ENCODE data around the gene C16orf89. TPM values are rescaled to one million over a fixed set of nuclear protein-coding genes. Genes with fewer than 3 reads are reported as not detected.

The C16orf89 gene
- total RNA-seq, 1 experiment from 2014 or later, result not detected

- ChIA-PET POLR2A (no interaction called here), CTCF (no interaction called here)
- H3K36me3 Mint-ChIP-seq (ENCODE audit: insufficient read depth, unreplicated experiment), result peaks cover 1% of the 10 kb centered on the region
- no TSS peak for BruUV-seq (replicated peaks)
- intact Hi-C loops (cut with micrococcal nuclease), result no loop called here
- H3K9me3 Mint-ChIP-seq (ENCODE audit: unreplicated experiment), result no peaks in the 10 kb centered on the region
- no peak overlapping the region for H3K4me3 Mint-ChIP-seq (ENCODE audit: unreplicated experiment)
- H3K27ac Mint-ChIP-seq (ENCODE audit: low read depth, unreplicated experiment), result no peak overlapping the region
- H3K27me3 Mint-ChIP-seq (ENCODE audit: insufficient read depth, unreplicated experiment), result peaks cover 13% of the 10 kb centered on the region
- peaks cover 5% of the 10 kb centered on the region for H3K4me1 Mint-ChIP-seq (ENCODE audit: insufficient read depth, unreplicated experiment)
- DNase-seq (ENCODE audit: unreplicated experiment), result no peak
- TF ChIP-seq CTCF (IDR thresholded peaks at IDR 0.05; ENCODE audit: unreplicated experiment), result no peak
These were observed 3.3 kb upstream of the C16orf89 start for GRCh38 chr16:5069048-5069447.

- POLR2A ChIA-PET, result no interaction called here
- CTCF ChIA-PET, result interaction anchor here (1.1 kb wide), 1 partner anchor 42 kb away, joined by 4 read pairs; no protein-coding TSS in a partner anchor
- intact Hi-C loops (cut with micrococcal nuclease), result no loop called here
These were observed 755 bp upstream of the C16orf89 start for GRCh38 chr16:5066511-5066910.

GRCh38 chr16:5065326-5065725 is 430 bp downstream of the C16orf89 start:
- ChIA-PET CTCF (interaction anchor here (1.3 kb wide), 1 partner anchor 12 kb away, joined by 3 read pairs; no protein-coding TSS in a partner anchor), POLR2A (no interaction called here)
- no peak for DNase-seq (ENCODE audit: unreplicated experiment)
- intact Hi-C loops (cut with micrococcal nuclease), result no loop called here
- H3K36me3 Mint-ChIP-seq (ENCODE audit: insufficient read depth, unreplicated experiment), result no peaks in the 10 kb centered on the region
- H3K4me1 Mint-ChIP-seq (ENCODE audit: insufficient read depth, unreplicated experiment), result no peaks in the 10 kb centered on the region
- no peak overlapping the region for H3K4me3 Mint-ChIP-seq (ENCODE audit: unreplicated experiment)
- no peak for TF ChIP-seq CTCF (IDR thresholded peaks at IDR 0.05; ENCODE audit: unreplicated experiment)
- H3K9me3 Mint-ChIP-seq (ENCODE audit: unreplicated experiment), result no peaks in the 10 kb centered on the region
- peaks cover 39% of the 10 kb centered on the region for H3K27me3 Mint-ChIP-seq (ENCODE audit: insufficient read depth, unreplicated experiment)
- no peak overlapping the region for H3K27ac Mint-ChIP-seq (ENCODE audit: low read depth, unreplicated experiment)
- BruUV-seq (replicated peaks), result no TSS peak

More at GRCh38 chr16:5066511-5066910, 755 bp upstream of the C16orf89 start:
- Mint-ChIP-seq H3K27ac (ENCODE audit: low read depth, unreplicated experiment) (no peak overlapping the region), H3K27me3 (ENCODE audit: insufficient read depth, unreplicated experiment) (peaks cover 32% of the 10 kb centered on the region), H3K9me3 (ENCODE audit: unreplicated experiment) (no peaks in the 10 kb centered on the region), H3K4me1 (ENCODE audit: insufficient read depth, unreplicated experiment) (no peaks in the 10 kb centered on the region), H3K4me3 (ENCODE audit: unreplicated experiment) (no peak overlapping the region), H3K36me3 (ENCODE audit: insufficient read depth, unreplicated experiment) (no peaks in the 10 kb centered on the region)
- no TSS peak for BruUV-seq (replicated peaks)
- no peak for DNase-seq (ENCODE audit: unreplicated experiment)
- no peak for TF ChIP-seq CTCF (IDR thresholded peaks at IDR 0.05; ENCODE audit: unreplicated experiment)

- H3K4me3 Mint-ChIP-seq (ENCODE audit: unreplicated experiment), result no peak overlapping the region
- BruUV-seq (replicated peaks), result no TSS peak
- H3K27me3 Mint-ChIP-seq (ENCODE audit: insufficient read depth, unreplicated experiment), result peaks cover 39% of the 10 kb centered on the region
- H3K27ac Mint-ChIP-seq (ENCODE audit: low read depth, unreplicated experiment), result no peak overlapping the region
- H3K36me3 Mint-ChIP-seq (ENCODE audit: insufficient read depth, unreplicated experiment), result no peaks in the 10 kb centered on the region
- no peaks in the 10 kb centered on the region for H3K9me3 Mint-ChIP-seq (ENCODE audit: unreplicated experiment)
- ChIA-PET CTCF (interaction anchor here (1.3 kb wide), 1 partner anchor 12 kb away, joined by 3 read pairs; no protein-coding TSS in a partner anchor), POLR2A (no interaction called here)
- H3K4me1 Mint-ChIP-seq (ENCODE audit: insufficient read depth, unreplicated experiment), result no peaks in the 10 kb centered on the region
- no peak for TF ChIP-seq CTCF (IDR thresholded peaks at IDR 0.05; ENCODE audit: unreplicated experiment)
- intact Hi-C loops (cut with micrococcal nuclease), result no loop called here
- DNase-seq (ENCODE audit: unreplicated experiment), result no peak
These were observed 841 bp downstream of the C16orf89 start for GRCh38 chr16:5064915-5065314.

Data from MCF 10A (cell line).